ENCODE data around the gene COG1. TPM values are rescaled to one million over a fixed set of nuclear protein-coding genes. Genes with fewer than 3 reads are reported as not detected.
A peak's percentile ranks its signal among the peaks of the same experiment; 100 is the strongest.

Gene COG1
- total RNA-seq, 8 experiments from 2014 or later = 25.7 to 44.0 (median 36.0) TPM

- H3K27ac ChIP-seq = no peak overlapping the region
- in situ Hi-C loops (cut with MboI; ENCODE audit: low pct_unique_long_range_greater_than_20kb in 2 of 9, low sequenced_read_pairs in 9 of 9, unreplicated experiment in 9 of 9) = no loop called here
- H3K4me3 ChIP-seq = no peak overlapping the region
- H3K4me1 ChIP-seq (replicated peaks in 1 of 2) = peaks cover 0 to 7% of the 10 kb centered on the region in 2 donors
- ATAC-seq (replicated peaks in 6 of 8) = no peak
- 42 to 100% (median 75%) methylated on average over 1 to 6 of the region's 6 CpGs; no CpG with 5 or more reads in 1 of the 10 experiments for WGBS, 10 experiments
Observed at GRCh38 chr17:73227944-73228343, 35.1 kb downstream of the COG1 start.

DNA sequence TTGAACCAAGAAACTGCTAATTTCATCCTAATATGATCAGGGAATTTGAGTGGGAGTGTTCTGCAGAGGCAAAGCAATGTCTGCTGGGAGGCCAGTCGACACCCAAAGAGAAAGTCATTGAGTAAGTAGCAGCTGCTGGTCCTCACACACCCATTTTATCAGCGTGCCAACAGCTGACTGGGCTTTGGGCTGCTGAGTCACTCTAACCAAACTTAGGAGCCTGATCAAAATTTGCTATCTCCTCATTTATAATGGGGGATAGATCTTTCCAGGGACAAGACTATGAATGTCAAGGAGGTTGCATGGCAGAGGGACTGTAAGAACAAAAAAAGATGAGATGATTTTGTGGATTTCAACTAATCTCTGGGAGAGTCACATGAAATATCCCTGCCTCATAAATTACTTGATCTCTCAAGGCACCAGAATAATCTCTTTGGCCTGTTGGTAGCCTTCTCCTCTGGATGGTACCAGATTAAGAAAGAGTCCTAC, 35.9 kb downstream of the COG1 start:
- in situ Hi-C loops (cut with MboI; ENCODE audit: low pct_unique_long_range_greater_than_20kb in 2 of 9, low sequenced_read_pairs in 9 of 9, unreplicated experiment in 9 of 9) = no loop called here
- peaks cover 6 to 14% of the 10 kb centered on the region in 2 donors for H3K4me1 ChIP-seq (replicated peaks in 1 of 2)
- 0 to 6% (median 0%) methylated on average over 1 to 2 of the region's 2 CpGs; no CpG with 5 or more reads in 6 of the 10 experiments for WGBS, 10 experiments
- H3K27ac ChIP-seq = no peak overlapping the region
- no peak overlapping the region for H3K4me3 ChIP-seq
- ATAC-seq (replicated peaks in 6 of 8) = peak in 3 of 8 experiments; percentile 5 to 51 (median 46)

- WGBS, 10 experiments = 80 to 100% (median 96%) methylated on average over 1 to 4 of the region's 6 CpGs; no CpG with 5 or more reads in 3 of the 10 experiments
- in situ Hi-C loops (cut with MboI; ENCODE audit: low pct_unique_long_range_greater_than_20kb in 2 of 9, low sequenced_read_pairs in 9 of 9, unreplicated experiment in 9 of 9) = no loop called here
- ATAC-seq (replicated peaks in 6 of 8) = no peak
Observed at GRCh38 chr17:73230088-73230487, 37.2 kb downstream of the COG1 start.

GRCh38 chr17:73231395-73231794, 38.5 kb downstream of the COG1 start:
- Histone ChIP-seq H3K27ac (peak overlapping the region in 1 of 2 donors; percentile 92), H3K4me1 (replicated peaks in 1 of 2) (peaks cover 8 to 14% of the 10 kb centered on the region in 2 donors), H3K4me3 (peak overlapping the region; percentile 68 to 94 (median 73))
- WGBS, 10 experiments = 0% methylated on average over 2 to 3 of the region's 20 CpGs; no CpG with 5 or more reads in 7 of the 10 experiments
- peak in 2 of 8 experiments; percentile 1 for ATAC-seq (replicated peaks in 6 of 8)
- in situ Hi-C loops (cut with MboI; ENCODE audit: low pct_unique_long_range_greater_than_20kb in 2 of 9, low sequenced_read_pairs in 9 of 9, unreplicated experiment in 9 of 9) = no loop called here

More at GRCh38 chr17:73230088-73230487, 37.2 kb downstream of the COG1 start:
- no peak overlapping the region for H3K27ac ChIP-seq
- H3K4me1 ChIP-seq (replicated peaks in 1 of 2) = peaks cover 6 to 14% of the 10 kb centered on the region in 2 donors
- H3K4me3 ChIP-seq = no peak overlapping the region

- peak; percentile 72 to 92 (median 87) for ATAC-seq (replicated peaks in 6 of 8)
- Histone ChIP-seq H3K4me1 (replicated peaks in 1 of 2) (peaks cover 13 to 14% of the 10 kb centered on the region in 2 donors), H3K4me3 (peak overlapping the region; percentile 68 to 94 (median 73)), H3K27ac (peak overlapping the region; percentile 92)
- in situ Hi-C loops (cut with MboI; ENCODE audit: low pct_unique_long_range_greater_than_20kb in 2 of 9, low sequenced_read_pairs in 9 of 9, unreplicated experiment in 9 of 9) = no loop called here
- WGBS, 10 experiments = 0% methylated on average over 1 to 14 of the region's 63 CpGs; no CpG with 5 or more reads in 5 of the 10 experiments
Observed at GRCh38 chr17:73231841-73232586, 39.2 kb downstream of the COG1 start.

DNA sequence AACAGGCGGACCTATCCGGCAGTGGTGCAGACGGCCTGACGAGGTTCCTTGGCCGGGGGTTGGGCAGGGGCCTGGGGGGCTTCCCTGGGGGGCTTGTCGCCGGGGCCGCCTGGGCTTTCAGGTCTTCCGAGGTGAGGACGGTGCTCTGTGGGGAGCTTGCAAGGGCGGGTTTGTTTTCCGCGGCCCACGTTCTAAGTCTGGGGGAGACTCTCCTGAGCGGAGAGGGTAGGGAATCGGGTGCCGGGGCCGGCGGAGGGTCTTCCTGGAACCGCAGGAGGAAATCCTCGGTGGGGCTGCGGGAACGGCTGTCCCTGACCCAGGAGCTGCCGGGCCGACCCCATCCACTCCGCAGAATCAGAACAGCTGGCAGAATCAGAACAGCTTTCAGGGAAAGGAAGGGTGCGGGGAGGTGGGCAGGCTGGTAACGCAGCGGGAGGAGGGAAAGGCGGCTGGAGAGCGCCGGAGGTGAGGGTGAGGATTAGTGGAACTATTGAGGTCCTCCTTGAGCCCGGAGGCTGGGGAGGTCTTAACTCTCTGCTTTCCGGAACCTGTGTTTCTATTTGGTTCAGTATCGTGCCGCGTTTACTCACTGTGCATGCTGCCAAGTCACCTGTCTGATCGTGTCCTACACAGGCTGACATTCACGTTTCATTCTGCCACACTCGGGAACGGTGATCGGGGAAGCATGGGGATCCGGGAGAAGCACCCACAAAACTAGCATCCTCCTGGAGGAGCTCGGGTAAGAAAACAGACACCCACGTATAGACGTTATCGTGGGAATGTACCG, 39.9 kb downstream of the COG1 start:
- H3K4me1 ChIP-seq (replicated peaks in 1 of 2) = peaks cover 17 to 21% of the 10 kb centered on the region in 2 donors

DNA sequence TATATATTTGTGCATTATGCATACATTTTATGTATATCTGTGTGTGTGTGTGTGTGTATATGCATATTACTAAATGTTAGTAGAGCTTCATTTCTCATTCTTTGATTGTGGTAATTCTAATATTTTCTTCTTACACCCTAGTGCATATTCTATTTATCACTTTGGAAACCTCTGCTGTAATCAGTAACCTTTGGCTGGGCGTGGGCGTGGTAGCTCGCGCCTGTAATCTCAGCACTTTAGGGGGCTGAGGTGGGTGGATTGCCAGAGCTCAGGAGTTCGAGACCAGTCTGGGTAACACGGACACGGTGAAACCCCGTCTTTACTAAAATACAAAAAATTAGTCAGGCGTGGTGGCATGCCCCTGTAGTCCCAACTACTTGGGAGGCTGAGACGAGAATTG, 41.9 kb downstream of the COG1 start:
- Histone ChIP-seq H3K27ac (no peak overlapping the region), H3K4me3 (no peak overlapping the region), H3K4me1 (replicated peaks in 1 of 2) (peaks cover 20 to 24% of the 10 kb centered on the region in 2 donors)
- in situ Hi-C loops (cut with MboI; ENCODE audit: low pct_unique_long_range_greater_than_20kb in 2 of 9, low sequenced_read_pairs in 9 of 9, unreplicated experiment in 9 of 9) = no loop called here
- 93 to 100% (median 94%) methylated on average over 1 to 4 of the region's 10 CpGs; no CpG with 5 or more reads in 5 of the 10 experiments for WGBS, 10 experiments
- ATAC-seq (replicated peaks in 6 of 8) = no peak

More for the DNA sequence above, 39.9 kb downstream of the COG1 start:
- Histone ChIP-seq H3K27ac (peak overlapping the region; percentile 92), H3K4me3 (peak overlapping the region; percentile 68 to 94 (median 73))
- in situ Hi-C loops (cut with MboI; ENCODE audit: low pct_unique_long_range_greater_than_20kb in 2 of 9, low sequenced_read_pairs in 9 of 9, unreplicated experiment in 9 of 9) = no loop called here
- peak; percentile 29 to 72 (median 62) for ATAC-seq (replicated peaks in 6 of 8)
- 0 to 13% (median 2%) methylated on average over 3 to 21 of the region's 48 CpGs; no CpG with 5 or more reads in 2 of the 10 experiments for WGBS, 10 experiments

GRCh38 chr17:73237714-73238113, 44.9 kb downstream of the COG1 start:
- peaks cover 13 to 24% of the 10 kb centered on the region in 2 donors for H3K4me1 ChIP-seq (replicated peaks in 1 of 2)
- no peak overlapping the region for H3K27ac ChIP-seq
- no peak overlapping the region for H3K4me3 ChIP-seq
- in situ Hi-C loops (cut with MboI; ENCODE audit: low pct_unique_long_range_greater_than_20kb in 2 of 9, low sequenced_read_pairs in 9 of 9, unreplicated experiment in 9 of 9) = no loop called here
- no peak for ATAC-seq (replicated peaks in 6 of 8)
- 60 to 100% (median 88%) methylated on average over 1 to 6 of the region's 6 CpGs for WGBS, 10 experiments

DNA sequence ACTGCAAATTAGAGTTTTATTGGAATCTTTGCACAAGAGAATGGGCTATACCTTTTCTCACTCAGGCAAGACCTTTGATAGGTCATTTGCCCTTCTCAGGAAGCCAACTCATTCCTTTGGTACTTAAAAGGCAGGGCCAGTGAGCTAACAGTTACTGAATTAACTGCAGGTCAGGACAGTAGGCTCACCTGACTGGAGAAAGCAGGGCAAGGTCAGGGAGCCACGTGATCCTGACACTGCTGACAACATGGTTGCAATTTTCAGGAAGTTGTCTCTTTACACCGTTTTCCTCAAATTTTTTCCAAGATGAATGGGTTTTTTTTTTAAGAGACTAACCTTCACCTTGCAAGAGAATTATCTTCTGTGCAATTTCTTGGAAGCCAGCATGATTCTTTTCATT, 47.7 kb downstream of the COG1 start:
- Histone ChIP-seq H3K4me3 (no peak overlapping the region), H3K4me1 (replicated peaks in 1 of 2) (peaks cover 6 to 17% of the 10 kb centered on the region in 2 donors), H3K27ac (no peak overlapping the region)
- in situ Hi-C loops (cut with MboI; ENCODE audit: low pct_unique_long_range_greater_than_20kb in 2 of 9, low sequenced_read_pairs in 9 of 9, unreplicated experiment in 9 of 9) = no loop called here
- WGBS, 10 experiments = 40 to 100% (median 88%) methylated on average over 1 to 2 of the region's 2 CpGs; no CpG with 5 or more reads in 1 of the 10 experiments
- no peak for ATAC-seq (replicated peaks in 6 of 8)

DNA sequence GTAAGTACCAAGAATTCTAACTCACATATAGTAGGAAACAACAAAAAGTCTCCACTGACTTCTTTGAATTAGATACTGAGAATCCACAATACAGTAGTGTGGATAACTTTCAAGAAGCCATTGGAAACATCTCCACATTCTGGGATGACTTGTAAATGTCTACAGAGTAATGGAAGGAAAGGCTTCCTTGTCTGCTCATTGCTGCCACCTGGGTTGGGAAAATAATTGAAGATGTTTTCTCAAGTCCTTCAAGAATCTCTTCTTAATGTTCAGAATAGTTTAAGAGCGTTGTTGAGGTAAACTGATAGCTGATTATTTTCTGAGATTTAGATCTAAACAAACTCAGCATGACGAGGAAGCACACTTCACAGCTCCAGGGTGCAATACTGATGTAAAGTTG, 54.9 kb downstream of the COG1 start:
- Histone ChIP-seq H3K4me1 (replicated peaks in 1 of 2) (peaks cover 0 to 7% of the 10 kb centered on the region in 2 donors), H3K27ac (no peak overlapping the region), H3K4me3 (no peak overlapping the region)
- WGBS, 10 experiments = 67 to 100% (median 95%) methylated on average over 1 to 2 of the region's 2 CpGs; no CpG with 5 or more reads in 1 of the 10 experiments
- ATAC-seq (replicated peaks in 6 of 8) = no peak
- in situ Hi-C loops (cut with MboI; ENCODE audit: low pct_unique_long_range_greater_than_20kb in 2 of 9, low sequenced_read_pairs in 9 of 9, unreplicated experiment in 9 of 9) = no loop called here

GRCh38 chr17:73248532-73248931, 55.7 kb downstream of the COG1 start:
- H3K4me1 ChIP-seq (replicated peaks in 1 of 2) = peaks cover 0 to 7% of the 10 kb centered on the region in 2 donors
- H3K4me3 ChIP-seq = no peak overlapping the region
- WGBS, 10 experiments = 65 to 100% (median 90%) methylated on average over 2 to 9 of the region's 10 CpGs; no CpG with 5 or more reads in 1 of the 10 experiments
- H3K27ac ChIP-seq = no peak overlapping the region
- ATAC-seq (replicated peaks in 6 of 8) = no peak
- in situ Hi-C loops (cut with MboI; ENCODE audit: low pct_unique_long_range_greater_than_20kb in 2 of 9, low sequenced_read_pairs in 9 of 9, unreplicated experiment in 9 of 9) = no loop called here

- WGBS, 10 experiments = 50 to 100% (median 86%) methylated on average over 1 to 8 of the region's 8 CpGs
- Histone ChIP-seq H3K4me1 (replicated peaks in 1 of 2) (peaks cover 0 to 7% of the 10 kb centered on the region in 2 donors), H3K27ac (no peak overlapping the region), H3K4me3 (no peak overlapping the region)
- no peak for ATAC-seq (replicated peaks in 6 of 8)
- in situ Hi-C loops (cut with MboI; ENCODE audit: low pct_unique_long_range_greater_than_20kb in 2 of 9, low sequenced_read_pairs in 9 of 9, unreplicated experiment in 9 of 9) = loop anchor here in 8 of 9 experiments (5.0 to 25.0 kb wide), 5 partner anchors 105 to 465 kb away; no protein-coding TSS in a partner anchor
Observed at GRCh38 chr17:73249700-73250099, 56.8 kb downstream of the COG1 start.
